Neutrophil (primary cell): Measurements from ENCODE around the gene EPHB6.
A peak's percentile ranks its signal among the peaks of the same experiment; 100 is the strongest.

ENCODE experiments used
- H3K27ac ChIP-seq: fragments of 200-600 bp; sonication (generic); 2 replicates; pipeline ENCODE4 v1.5.1; 2016; ENCODE audit warnings: mild to moderate bottlenecking, moderate library complexity
- H3K27me3 ChIP-seq: fragments of 200-600 bp; sonication (generic); 2 replicates; pipeline ENCODE4 v1.6.0; 2016; ENCODE audit warnings: mild to moderate bottlenecking
- H3K36me3 ChIP-seq: fragments of 200-600 bp; sonication (generic); 2 replicates; pipeline ENCODE4 v1.5.1; 2017
- H3K4me1 ChIP-seq, 2 experiments: fragments of 200-600 bp in 1 of 2; sonication (generic) in 1 of 2; 1 replicate in 1 of 2; 2 replicates in 1 of 2; pipeline versions ENCODE4 v1.5.1 to v1.6.1; 2013 to 2016; ENCODE audit warnings: low read depth in 1 of 2, low read length in 1 of 2, mild to moderate bottlenecking in 1 of 2, moderate library complexity in 1 of 2; ENCODE audit not compliant: control insufficient read depth in 1 of 2, insufficient read depth in 1 of 2
- H3K4me3 ChIP-seq, 2 experiments: fragments of 200-600 bp in 1 of 2; sonication (generic) in 1 of 2; 1 replicate in 1 of 2; 2 replicates in 1 of 2; pipeline ENCODE4 v1.5.1; 2013 to 2016; ENCODE audit warnings: low read depth in 1 of 2, low read length in 1 of 2, mild to moderate bottlenecking in 1 of 2, moderate library complexity in 1 of 2
- H3K9me3 ChIP-seq: fragments of 200-600 bp; sonication (generic); 2 replicates; pipeline ENCODE4 v1.5.1; 2016
- TF ChIP-seq, protein P1 (sequence below): fragments of 200-600 bp; sonication (generic); IDR thresholded peaks from 2 replicates; pipeline ENCODE4 v1.5.1; 2016; ENCODE audit warnings: antibody characterized with exemption

Gene EPHB6

DNA sequence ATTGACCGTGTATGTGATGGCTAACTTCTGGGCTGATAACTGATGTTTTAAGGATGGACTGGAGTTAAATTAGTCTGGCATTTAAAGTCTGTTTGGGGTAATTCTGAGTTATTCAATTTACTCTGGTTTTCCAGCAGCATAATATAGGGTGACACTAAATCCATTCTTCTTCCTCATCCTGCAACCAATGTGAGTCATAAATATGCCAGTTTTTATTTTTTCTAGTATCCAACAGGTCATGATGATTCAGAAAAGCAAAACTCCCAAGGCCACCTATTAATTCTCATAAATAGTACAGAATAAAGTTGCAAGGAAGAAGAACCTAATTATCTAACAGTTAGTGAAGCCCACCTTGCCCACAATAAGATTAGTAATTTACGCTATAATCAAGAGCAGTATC is 7.5 kb upstream of the EPHB6 start:
- Histone ChIP-seq H3K27ac (no peak overlapping the region), H3K36me3 (no peaks in the 10 kb centered on the region), H3K27me3 (no peaks in the 10 kb centered on the region), H3K4me3 (no peak overlapping the region), H3K9me3 (no peaks in the 10 kb centered on the region), H3K4me1 (no peaks in the 10 kb centered on the region)
- TF ChIP-seq, protein P1, sequence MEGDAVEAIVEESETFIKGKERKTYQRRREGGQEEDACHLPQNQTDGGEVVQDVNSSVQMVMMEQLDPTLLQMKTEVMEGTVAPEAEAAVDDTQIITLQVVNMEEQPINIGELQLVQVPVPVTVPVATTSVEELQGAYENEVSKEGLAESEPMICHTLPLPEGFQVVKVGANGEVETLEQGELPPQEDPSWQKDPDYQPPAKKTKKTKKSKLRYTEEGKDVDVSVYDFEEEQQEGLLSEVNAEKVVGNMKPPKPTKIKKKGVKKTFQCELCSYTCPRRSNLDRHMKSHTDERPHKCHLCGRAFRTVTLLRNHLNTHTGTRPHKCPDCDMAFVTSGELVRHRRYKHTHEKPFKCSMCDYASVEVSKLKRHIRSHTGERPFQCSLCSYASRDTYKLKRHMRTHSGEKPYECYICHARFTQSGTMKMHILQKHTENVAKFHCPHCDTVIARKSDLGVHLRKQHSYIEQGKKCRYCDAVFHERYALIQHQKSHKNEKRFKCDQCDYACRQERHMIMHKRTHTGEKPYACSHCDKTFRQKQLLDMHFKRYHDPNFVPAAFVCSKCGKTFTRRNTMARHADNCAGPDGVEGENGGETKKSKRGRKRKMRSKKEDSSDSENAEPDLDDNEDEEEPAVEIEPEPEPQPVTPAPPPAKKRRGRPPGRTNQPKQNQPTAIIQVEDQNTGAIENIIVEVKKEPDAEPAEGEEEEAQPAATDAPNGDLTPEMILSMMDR = no peak

DNA sequence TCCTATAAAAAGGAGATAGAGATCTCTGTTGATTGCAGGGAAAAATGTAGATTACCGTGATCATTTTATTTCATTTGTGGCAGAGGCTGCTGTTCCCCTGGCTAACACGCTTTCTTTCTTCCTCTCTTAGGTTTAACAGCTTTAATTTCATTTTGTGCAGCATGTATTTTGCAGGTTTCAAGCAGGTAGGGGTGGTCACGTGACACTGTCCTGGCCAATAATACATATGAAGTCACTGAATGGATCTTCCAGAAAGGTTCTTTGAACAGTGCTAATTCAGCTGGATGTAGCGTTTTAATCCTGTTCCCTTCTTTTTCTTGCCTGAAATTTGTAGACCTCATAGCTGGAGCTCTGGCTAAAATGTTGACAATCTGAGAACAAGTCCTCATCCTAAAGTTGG is 3.6 kb upstream of the EPHB6 start:
- TF ChIP-seq, protein P1 = no peak
- peaks cover 15% of the 10 kb centered on the region in 2 experiments for H3K4me1 ChIP-seq
- H3K9me3 ChIP-seq = no peaks in the 10 kb centered on the region
- H3K36me3 ChIP-seq = no peaks in the 10 kb centered on the region
- H3K27me3 ChIP-seq = peaks cover 13% of the 10 kb centered on the region
- no peak overlapping the region for H3K27ac ChIP-seq
- H3K4me3 ChIP-seq = no peak overlapping the region

- TF ChIP-seq, protein P1 = no peak
- Histone ChIP-seq H3K36me3 (no peaks in the 10 kb centered on the region), H3K4me3 (no peak overlapping the region), H3K9me3 (no peaks in the 10 kb centered on the region), H3K4me1 (peaks cover 15% of the 10 kb centered on the region in 2 experiments), H3K27me3 (peaks cover 13% of the 10 kb centered on the region), H3K27ac (no peak overlapping the region)
These were observed 3.0 kb upstream of the EPHB6 start for GRCh38 chr7:142851919-142852318.

GRCh38 chr7:142853739-142854371 is 1.0 kb upstream of the EPHB6 start:
- H3K27me3 ChIP-seq = peaks cover 13% of the 10 kb centered on the region
- peaks cover 15% of the 10 kb centered on the region in 2 experiments for H3K4me1 ChIP-seq
- TF ChIP-seq, protein P1 = peak; percentile 78
- no peaks in the 10 kb centered on the region for H3K36me3 ChIP-seq
- H3K4me3 ChIP-seq = peak overlapping the region; percentile 87 to 94
- no peaks in the 10 kb centered on the region for H3K9me3 ChIP-seq
- peak overlapping the region; percentile 83 for H3K27ac ChIP-seq

DNA sequence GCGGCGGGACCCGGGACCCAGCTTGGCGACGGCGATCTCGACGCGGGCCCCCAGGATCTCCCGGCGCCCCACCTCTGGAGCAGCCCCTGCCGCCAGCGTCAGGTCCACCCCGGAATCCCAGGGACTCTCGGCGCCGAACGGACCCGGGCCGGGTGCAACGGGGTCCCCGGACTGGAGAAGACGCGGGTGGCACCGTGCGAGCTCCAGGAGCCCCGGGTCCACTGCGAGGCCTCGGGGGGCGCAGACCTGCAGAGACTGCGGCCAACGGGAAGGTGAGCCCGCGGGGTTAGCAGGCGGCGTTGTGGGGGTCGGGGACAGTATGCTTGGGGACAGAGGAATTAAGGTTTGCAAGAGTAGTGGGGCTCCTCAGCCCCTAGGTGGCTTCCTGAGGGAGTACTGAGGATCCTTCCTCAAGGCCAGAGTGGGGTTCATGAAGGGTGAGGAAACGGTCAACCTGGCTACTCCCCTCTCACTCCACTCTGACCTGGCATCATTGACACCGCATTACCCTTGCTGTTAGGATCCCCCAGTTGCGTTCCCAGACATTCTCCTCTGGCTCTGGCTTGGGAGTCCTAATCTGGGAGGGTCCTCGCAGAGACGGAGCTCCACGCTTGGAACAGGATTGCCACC is 353 bp downstream of the EPHB6 start:
- TF ChIP-seq, protein P1 = no peak
- Histone ChIP-seq H3K27me3 (peaks cover 13% of the 10 kb centered on the region), H3K9me3 (no peaks in the 10 kb centered on the region), H3K4me3 (peak overlapping the region; percentile 87 to 94), H3K4me1 (peaks cover 15% of the 10 kb centered on the region in 2 experiments), H3K27ac (peak overlapping the region; percentile 83), H3K36me3 (no peaks in the 10 kb centered on the region)
